ENCODE results near the gene TFEB. TPM values are rescaled to one million over a fixed set of nuclear protein-coding genes. Genes with fewer than 3 reads are reported as not detected.

TFEB gene
- total and polyA plus RNA-seq, 2 donors (not counting 1 experiment from before 2014, with no cell fraction given), result 1.9 to 7.6 TPM

GRCh38 chr6:41675992-41676391 lies 59.4 kb downstream of the TFEB start:
- H3K9ac ChIP-seq (ENCODE audit: insufficient read depth, low read length), result no peak overlapping the region
- no peak overlapping the region for H3K4me3 ChIP-seq (replicated peaks in 1 of 4; ENCODE audit: control extremely low read depth in 1 of 4, insufficient read depth in 1 of 4, low read depth in 3 of 4, low read length in 4 of 4)
- no peaks in the 10 kb centered on the region for H3K9me3 ChIP-seq (ENCODE audit: control insufficient read depth, insufficient read depth, low read depth, low read length)
- TF ChIP-seq CTCF (conservative IDR thresholded peaks at IDR 0.05 in 1 of 2, IDR thresholded peaks at IDR 0.05 in 1 of 2; ENCODE audit: low read depth in 1 of 2, low read length in 2 of 2) (no peak), EZH2 (IDR thresholded peaks at IDR 0.05; ENCODE audit: low read length, missing control alignments) (no peak)
- no peaks in the 10 kb centered on the region for H3K79me2 ChIP-seq (ENCODE audit: control insufficient read depth, insufficient read depth, low read length)
- no peaks in the 10 kb centered on the region for H4K20me1 ChIP-seq (ENCODE audit: control insufficient read depth, extremely low read depth, insufficient read depth, low read length)
- H3K4me1 ChIP-seq (ENCODE audit: control insufficient read depth, extremely low read depth, insufficient read depth, low read length), result no peaks in the 10 kb centered on the region
- no peaks in the 10 kb centered on the region for H3K36me3 ChIP-seq (ENCODE audit: control insufficient read depth, insufficient read depth, low read length)
- H3K27ac ChIP-seq (ENCODE audit: insufficient read depth, low read length), result no peak overlapping the region
- H3K4me2 ChIP-seq (ENCODE audit: extremely low read depth, insufficient read depth, low read length), result no peak overlapping the region
- no peak overlapping the region for H2AFZ ChIP-seq (ENCODE audit: low read length)
- H3K27me3 ChIP-seq (ENCODE audit: control insufficient read depth, insufficient read depth, low read length), result peaks cover 4% of the 10 kb centered on the region
- DNase-seq (ENCODE audit: low read depth in 2 of 2), result no peak

- no peaks in the 10 kb centered on the region for H3K4me1 ChIP-seq (ENCODE audit: control insufficient read depth, extremely low read depth, insufficient read depth, low read length)
- H3K36me3 ChIP-seq (ENCODE audit: control insufficient read depth, insufficient read depth, low read length), result no peaks in the 10 kb centered on the region
- no peak overlapping the region for H3K4me2 ChIP-seq (ENCODE audit: extremely low read depth, insufficient read depth, low read length)
- H3K9ac ChIP-seq (ENCODE audit: insufficient read depth, low read length), result no peak overlapping the region
- DNase-seq (ENCODE audit: low read depth in 2 of 2), result no peak
- peaks cover 4% of the 10 kb centered on the region for H3K27me3 ChIP-seq (ENCODE audit: control insufficient read depth, insufficient read depth, low read length)
- no peak for TF ChIP-seq CTCF (conservative IDR thresholded peaks at IDR 0.05 in 1 of 2, IDR thresholded peaks at IDR 0.05 in 1 of 2; ENCODE audit: low read depth in 1 of 2, low read length in 2 of 2)
- TF ChIP-seq EZH2 (IDR thresholded peaks at IDR 0.05; ENCODE audit: low read length, missing control alignments), result no peak
- H3K9me3 ChIP-seq (ENCODE audit: control insufficient read depth, insufficient read depth, low read depth, low read length), result no peaks in the 10 kb centered on the region
- H3K79me2 ChIP-seq (ENCODE audit: control insufficient read depth, insufficient read depth, low read length), result no peaks in the 10 kb centered on the region
- H3K4me3 ChIP-seq (replicated peaks in 1 of 4; ENCODE audit: control extremely low read depth in 1 of 4, insufficient read depth in 1 of 4, low read depth in 3 of 4, low read length in 4 of 4), result no peak overlapping the region
- no peak overlapping the region for H2AFZ ChIP-seq (ENCODE audit: low read length)
- H3K27ac ChIP-seq (ENCODE audit: insufficient read depth, low read length), result no peak overlapping the region
- no peaks in the 10 kb centered on the region for H4K20me1 ChIP-seq (ENCODE audit: control insufficient read depth, extremely low read depth, insufficient read depth, low read length)
These were observed 60.1 kb downstream of the TFEB start for GRCh38 chr6:41675176-41675775.

GRCh38 chr6:41674231-41675000 lies 61.0 kb downstream of the TFEB start:
- no peak overlapping the region for H3K4me3 ChIP-seq (replicated peaks in 1 of 4; ENCODE audit: control extremely low read depth in 1 of 4, insufficient read depth in 1 of 4, low read depth in 3 of 4, low read length in 4 of 4)
- no peak overlapping the region for H3K27ac ChIP-seq (ENCODE audit: insufficient read depth, low read length)
- no peak for TF ChIP-seq EZH2 (IDR thresholded peaks at IDR 0.05; ENCODE audit: low read length, missing control alignments)
- no peak for TF ChIP-seq CTCF (conservative IDR thresholded peaks at IDR 0.05 in 1 of 2, IDR thresholded peaks at IDR 0.05 in 1 of 2; ENCODE audit: low read depth in 1 of 2, low read length in 2 of 2)
- H4K20me1 ChIP-seq (ENCODE audit: control insufficient read depth, extremely low read depth, insufficient read depth, low read length), result no peaks in the 10 kb centered on the region
- no peak overlapping the region for H2AFZ ChIP-seq (ENCODE audit: low read length)
- peaks cover 4% of the 10 kb centered on the region for H3K27me3 ChIP-seq (ENCODE audit: control insufficient read depth, insufficient read depth, low read length)
- no peaks in the 10 kb centered on the region for H3K9me3 ChIP-seq (ENCODE audit: control insufficient read depth, insufficient read depth, low read depth, low read length)
- H3K9ac ChIP-seq (ENCODE audit: insufficient read depth, low read length), result no peak overlapping the region
- no peaks in the 10 kb centered on the region for H3K79me2 ChIP-seq (ENCODE audit: control insufficient read depth, insufficient read depth, low read length)
- no peak overlapping the region for H3K4me2 ChIP-seq (ENCODE audit: extremely low read depth, insufficient read depth, low read length)
- H3K36me3 ChIP-seq (ENCODE audit: control insufficient read depth, insufficient read depth, low read length), result no peaks in the 10 kb centered on the region
- H3K4me1 ChIP-seq (ENCODE audit: control insufficient read depth, extremely low read depth, insufficient read depth, low read length), result no peaks in the 10 kb centered on the region
- no peak for DNase-seq (ENCODE audit: low read depth in 2 of 2)
